Astrocyte of the cerebellum (primary cell): Measurements from ENCODE around the gene CCDC12.

Experiments used
- DNase-seq: peaks from one replicate; pipeline ENCODE4 v3.0.0-alpha.2; 2011; ENCODE audit warnings: low read depth
- H3K4me3 ChIP-seq: 2 replicates; pipeline ENCODE4 v1.5.1; 2011; ENCODE audit warnings: mild to moderate bottlenecking, low read depth, low read length, moderate library complexity
- in situ Hi-C: cut with HindIII; loops from 2 replicates; pipeline ENCODE4 v1.10.0; 2017; ENCODE audit warnings: low sequenced_read_pairs
- TF ChIP-seq, protein P1 (sequence below): IDR thresholded peaks from 2 replicates; pipeline ENCODE4 v1.5.1; 2012; ENCODE audit warnings: low read length, low read depth, moderate library complexity, mild to moderate bottlenecking; ENCODE audit errors: missing control alignments

CCDC12 gene

DNA sequence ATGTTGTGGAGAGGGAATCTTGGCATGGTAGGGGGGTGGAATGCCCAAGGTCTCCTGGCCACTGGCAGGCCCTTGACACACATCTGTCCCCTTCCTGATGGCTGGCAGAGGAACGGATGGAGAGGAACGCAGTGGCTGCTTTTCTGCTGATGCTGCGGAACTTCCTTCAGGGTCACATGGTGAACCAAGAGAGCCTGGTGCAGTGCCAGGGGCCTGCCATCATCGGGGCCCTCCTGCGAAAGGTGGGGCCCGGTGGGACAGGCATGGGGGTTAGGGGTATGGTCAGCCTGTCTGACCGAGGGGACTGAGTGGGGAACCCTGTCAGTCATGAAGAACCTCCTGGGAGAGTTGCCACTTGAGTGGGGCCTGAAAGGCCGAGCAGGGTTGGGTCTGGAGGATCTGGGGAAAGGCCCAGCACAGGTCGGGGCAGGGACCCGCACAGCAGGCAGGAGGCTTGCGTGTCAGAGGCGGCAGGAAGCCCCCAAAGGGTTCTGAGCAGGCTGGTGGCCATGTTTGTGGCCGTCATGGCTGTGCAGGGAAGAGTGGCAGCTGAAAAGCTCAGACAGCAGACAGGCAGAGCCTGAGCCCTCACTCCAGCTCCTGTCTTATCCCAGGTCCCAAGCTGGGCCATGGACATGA lies 21.0 kb upstream of the CCDC12 start:
- no peak overlapping the region for H3K4me3 ChIP-seq
- in situ Hi-C loops, result no loop called here
- TF ChIP-seq, protein P1, sequence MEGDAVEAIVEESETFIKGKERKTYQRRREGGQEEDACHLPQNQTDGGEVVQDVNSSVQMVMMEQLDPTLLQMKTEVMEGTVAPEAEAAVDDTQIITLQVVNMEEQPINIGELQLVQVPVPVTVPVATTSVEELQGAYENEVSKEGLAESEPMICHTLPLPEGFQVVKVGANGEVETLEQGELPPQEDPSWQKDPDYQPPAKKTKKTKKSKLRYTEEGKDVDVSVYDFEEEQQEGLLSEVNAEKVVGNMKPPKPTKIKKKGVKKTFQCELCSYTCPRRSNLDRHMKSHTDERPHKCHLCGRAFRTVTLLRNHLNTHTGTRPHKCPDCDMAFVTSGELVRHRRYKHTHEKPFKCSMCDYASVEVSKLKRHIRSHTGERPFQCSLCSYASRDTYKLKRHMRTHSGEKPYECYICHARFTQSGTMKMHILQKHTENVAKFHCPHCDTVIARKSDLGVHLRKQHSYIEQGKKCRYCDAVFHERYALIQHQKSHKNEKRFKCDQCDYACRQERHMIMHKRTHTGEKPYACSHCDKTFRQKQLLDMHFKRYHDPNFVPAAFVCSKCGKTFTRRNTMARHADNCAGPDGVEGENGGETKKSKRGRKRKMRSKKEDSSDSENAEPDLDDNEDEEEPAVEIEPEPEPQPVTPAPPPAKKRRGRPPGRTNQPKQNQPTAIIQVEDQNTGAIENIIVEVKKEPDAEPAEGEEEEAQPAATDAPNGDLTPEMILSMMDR, result no peak
- no peak for DNase-seq

DNA sequence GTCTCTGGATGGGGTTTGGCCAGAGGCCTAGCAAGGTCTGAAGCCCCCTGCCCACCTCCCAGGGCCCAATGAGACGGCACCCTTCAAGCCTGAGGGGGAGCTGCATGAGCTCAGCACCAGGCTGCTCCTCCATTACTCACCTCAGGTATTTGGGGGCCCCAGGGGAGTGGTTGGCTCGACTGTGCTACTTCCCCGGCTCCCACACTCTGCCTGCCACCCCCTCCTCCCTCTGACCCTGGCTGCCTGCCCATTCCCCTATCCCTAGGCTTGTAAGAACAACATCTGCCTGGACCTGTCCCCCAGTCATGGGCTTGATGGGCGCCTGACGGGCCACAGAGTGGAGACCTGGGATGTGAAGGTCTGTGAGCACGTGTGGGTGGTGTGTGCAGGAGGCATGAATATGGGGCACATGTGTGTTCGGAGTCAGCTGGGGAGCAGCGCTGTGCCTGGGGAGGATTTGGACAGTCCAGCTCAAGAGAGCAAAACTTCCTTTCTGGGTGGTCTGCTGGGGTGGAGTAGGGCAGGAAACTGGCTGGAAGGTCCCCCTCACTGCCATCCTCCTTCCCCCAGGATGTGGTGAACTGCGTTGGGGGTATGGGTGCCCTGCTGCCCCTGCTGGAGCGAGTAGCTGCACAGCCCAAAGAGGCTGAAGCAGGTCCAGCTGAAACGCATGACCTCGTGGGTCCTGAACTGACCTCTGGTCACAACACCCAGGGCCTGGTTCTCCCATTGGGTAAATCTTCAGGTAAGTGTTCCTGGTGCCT lies 20.3 kb upstream of the CCDC12 start:
- no peak overlapping the region for H3K4me3 ChIP-seq
- in situ Hi-C loops, result no loop called here
- DNase-seq, result no peak
- TF ChIP-seq, protein P1, result no peak

DNA sequence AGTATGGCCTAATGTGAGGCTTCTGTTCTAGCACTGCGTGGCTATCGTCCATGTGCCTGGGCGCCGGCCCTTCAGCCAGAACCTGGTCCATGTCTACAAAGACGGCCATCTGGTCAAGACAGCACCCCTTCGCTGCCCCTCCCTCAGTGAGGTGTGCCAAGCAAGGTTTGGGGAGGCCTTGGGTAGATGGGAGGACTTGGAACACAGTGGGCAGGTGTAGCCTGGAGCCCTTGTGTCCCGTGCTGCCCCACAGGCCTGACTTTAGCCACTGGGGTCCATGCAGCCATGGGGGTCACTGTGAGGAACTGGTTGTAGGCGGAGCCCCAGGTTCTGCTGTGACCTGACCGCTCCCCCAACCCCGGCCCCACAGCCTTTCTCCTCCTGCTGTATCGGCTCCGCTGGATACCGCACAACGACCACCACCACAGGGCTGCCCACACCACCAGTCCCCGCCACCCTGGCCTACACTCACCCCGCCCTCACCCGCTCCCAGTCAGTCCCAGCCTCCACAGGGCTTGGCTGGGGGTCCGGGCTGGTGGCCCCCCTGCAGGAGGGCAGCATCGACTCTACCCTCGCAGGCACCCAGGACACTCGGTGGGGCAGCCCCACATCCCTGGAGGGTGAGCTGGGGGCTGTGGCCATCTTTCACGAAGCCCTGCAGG lies 19.5 kb upstream of the CCDC12 start:
- TF ChIP-seq, protein P1, result no peak
- no peak for DNase-seq
- in situ Hi-C loops, result no loop called here
- no peak overlapping the region for H3K4me3 ChIP-seq

DNA sequence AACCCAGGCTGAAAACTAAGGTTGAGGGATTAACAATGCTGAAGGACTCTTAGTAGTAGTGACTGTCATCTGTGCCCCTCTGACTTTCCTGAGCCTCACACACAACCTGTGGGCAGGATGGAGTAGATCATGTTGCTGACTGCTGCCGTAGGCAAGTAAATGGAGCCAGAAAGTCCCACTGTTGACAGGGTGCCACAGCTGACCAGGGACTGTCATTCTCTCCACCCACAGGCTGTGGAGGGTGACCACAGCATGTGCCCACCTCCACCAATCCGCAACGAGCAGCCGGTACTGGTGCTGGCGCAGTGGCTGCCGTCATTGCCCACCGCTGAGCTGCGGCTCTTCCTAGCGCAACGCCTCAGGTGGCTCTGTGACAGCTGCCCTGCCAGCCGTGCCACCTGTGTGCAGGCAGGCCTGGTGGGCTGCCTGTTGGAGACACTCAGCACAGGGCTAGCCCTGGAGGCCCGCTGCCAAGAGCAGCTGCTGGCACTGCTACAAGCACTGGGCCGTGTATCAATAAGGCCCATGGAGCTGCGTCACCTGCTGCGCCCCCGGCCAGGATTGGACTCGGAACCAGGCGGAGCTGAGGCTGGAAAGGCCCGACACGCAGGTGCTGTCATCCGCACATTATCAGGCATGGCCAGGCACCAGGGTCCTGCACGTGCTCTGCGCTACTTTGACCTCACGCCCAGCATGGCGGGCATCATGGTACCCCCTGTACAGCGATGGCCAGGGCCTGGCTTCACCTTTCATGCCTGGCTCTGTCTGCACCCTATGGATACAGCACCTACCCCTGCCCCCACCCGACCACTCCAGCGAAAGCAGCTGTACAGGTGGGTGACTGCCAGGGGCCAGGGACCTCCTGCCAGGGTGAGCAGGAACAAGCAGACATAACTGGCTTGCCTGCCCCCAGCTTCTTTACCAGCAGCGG lies 18.5 kb upstream of the CCDC12 start:
- in situ Hi-C loops, result no loop called here
- DNase-seq, result no peak
- TF ChIP-seq, protein P1, result no peak
- H3K4me3 ChIP-seq, result no peak overlapping the region

DNA sequence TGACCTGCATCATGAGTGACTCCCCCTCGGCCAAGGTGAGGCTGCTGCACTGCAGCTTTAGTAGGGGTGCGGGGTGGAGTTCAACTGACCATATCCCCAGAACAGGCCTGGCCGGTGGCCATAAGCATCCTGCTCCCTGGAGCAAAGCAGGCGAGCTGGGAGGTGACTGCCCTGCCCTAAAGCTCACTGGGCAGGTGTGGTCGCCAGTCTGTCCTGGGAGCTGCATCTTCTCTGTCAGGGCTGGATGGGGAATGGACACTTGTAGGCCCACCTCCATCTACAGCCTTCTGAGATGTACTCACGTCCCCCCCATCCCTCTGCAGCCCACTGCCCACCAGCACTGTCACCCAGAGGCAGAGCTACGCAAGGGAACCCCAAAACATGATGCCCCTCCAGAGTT lies 17.4 kb upstream of the CCDC12 start:
- DNase-seq, result no peak
- H3K4me3 ChIP-seq, result no peak overlapping the region
- TF ChIP-seq, protein P1, result no peak
- in situ Hi-C loops, result no loop called here

- in situ Hi-C loops, result no loop called here
- H3K4me3 ChIP-seq, result no peak overlapping the region
- TF ChIP-seq, protein P1, result no peak
- no peak for DNase-seq
Measured at GRCh38 chr3:46993292-46993691, 16.7 kb upstream of the CCDC12 start.
